Suprapubic skin (tissue), 4 donors: ENCODE measurements around the gene ADAMTS2. TPM values are rescaled to one million over a fixed set of nuclear protein-coding genes. Genes with fewer than 3 reads are reported as not detected.
"Not testable (repeated sequence)": the region's sequence is repeated elsewhere in the genome, so short reads cannot be mapped to it uniquely, and the experiment has no call there.

ENCODE experiments used
- DNase-seq, 2 donors: peaks; one replicate each; pipeline ENCODE4 v3.0.0-alpha.2; 2019; ENCODE audit warnings: low spot score in 2 of 2
- H3K27ac ChIP-seq: fragments of 200-600 bp; sonication (generic); one replicate; pipeline ENCODE4 v1.5.1; 2019
- H3K27me3 ChIP-seq: fragments of 200-600 bp; sonication (generic); one replicate; pipeline ENCODE4 v1.5.1; 2019
- H3K36me3 ChIP-seq: fragments of 200-600 bp; sonication (generic); one replicate; pipeline ENCODE4 v1.5.1; 2019
- H3K4me1 ChIP-seq: fragments of 200-600 bp; sonication (generic); one replicate; pipeline ENCODE4 v1.5.1; 2019
- H3K4me3 ChIP-seq: fragments of 200-600 bp; sonication (generic); one replicate; pipeline ENCODE4 v1.5.1; 2019; ENCODE audit warnings: mild to moderate bottlenecking
- H3K9me3 ChIP-seq: fragments of 200-600 bp; sonication (generic); one replicate; pipeline ENCODE4 v1.5.1; 2019
- CTCF ChIP-seq, 2 donors: fragments of 200-600 bp in 1 of 2; fragments of 450-650 bp in 1 of 2; sonication (generic) in 1 of 2; IDR thresholded peaks; one replicate each; pipeline ENCODE4 v1.5.1; 2016 to 2019; ENCODE audit warnings: antibody characterized with exemption in 2 of 2, mild to moderate bottlenecking in 1 of 2, moderate library complexity in 1 of 2
- EP300 ChIP-seq: sonication (generic); formaldehyde crosslinking; IDR thresholded peaks from one replicate; pipeline ENCODE4 v1.6.1; 2017; ENCODE audit warnings: antibody characterized with exemption
- POLR2A ChIP-seq, 2 donors: fragments of 450-650 bp; IDR thresholded peaks; one replicate each; pipeline ENCODE4 v1.6.1; 2017; ENCODE audit warnings: antibody characterized with exemption in 2 of 2, mild to moderate bottlenecking in 2 of 2, moderate library complexity in 2 of 2
- POLR2AphosphoS5 ChIP-seq, 3 donors: sonication (generic); formaldehyde crosslinking; IDR thresholded peaks; one replicate each; pipeline ENCODE4 v1.6.1; 2017; ENCODE audit warnings: antibody characterized with exemption in 3 of 3
- WGBS: methylation state at CpG from one replicate; pipeline ENCODE4 v1.1.5; 2018; 5-methylcytosine and 5-hydroxymethylcytosine counted together
- total RNA-seq, 4 donors: library from RNA; depleted of rRNA; stranded (reverse); fragments of >200 nt; gene quantifications; one replicate each; pipeline ENCODE4 v1.1.0, GENCODE V29; 2016

Gene ADAMTS2
- total RNA-seq, 4 donors from 2014 or later: 3.1 to 5.5 (median 4.3) TPM

- 88% methylated on average over 16 of the region's 21 CpGs for WGBS
- no peak for TF ChIP-seq POLR2AphosphoS5 (IDR thresholded peaks at IDR 0.05)
- no peak for TF ChIP-seq EP300
- TF ChIP-seq CTCF (IDR thresholded peaks at IDR 0.05): no peak
- no peak for TF ChIP-seq POLR2A (IDR thresholded peaks at IDR 0.05)
- no peaks in the 10 kb centered on the region for H3K4me1 ChIP-seq
- H3K36me3 ChIP-seq: peaks cover 4% of the 10 kb centered on the region
- no peaks in the 10 kb centered on the region for H3K27me3 ChIP-seq
- no peak overlapping the region for H3K4me3 ChIP-seq
- peaks cover 38% of the 10 kb centered on the region for H3K9me3 ChIP-seq
- H3K27ac ChIP-seq: no peak overlapping the region
- DNase-seq: no peak
Observed at GRCh38 chr5:179111267-179112207, 233.7 kb downstream of the ADAMTS2 start.

GRCh38 chr5:179110528-179110927 lies 234.7 kb downstream of the ADAMTS2 start:
- no peaks in the 10 kb centered on the region for H3K27me3 ChIP-seq
- peaks cover 34% of the 10 kb centered on the region for H3K9me3 ChIP-seq
- H3K36me3 ChIP-seq: peaks cover 4% of the 10 kb centered on the region
- TF ChIP-seq POLR2AphosphoS5 (IDR thresholded peaks at IDR 0.05) (no peak), POLR2A (IDR thresholded peaks at IDR 0.05) (no peak), CTCF (IDR thresholded peaks at IDR 0.05) (no peak), EP300 (no peak)
- no peak overlapping the region for H3K27ac ChIP-seq
- H3K4me1 ChIP-seq: no peaks in the 10 kb centered on the region
- 91% methylated on average over 9 of the region's 9 CpGs for WGBS
- no peak overlapping the region for H3K4me3 ChIP-seq
- no peak for DNase-seq

- WGBS: 90% methylated on average over 7 of the region's 17 CpGs
- H3K4me1 ChIP-seq, DNase-seq, H3K4me3 ChIP-seq, H3K27ac ChIP-seq, H3K27me3 ChIP-seq, H3K36me3 ChIP-seq: not testable (repeated sequence)
- H3K9me3 ChIP-seq: peaks cover 30% of the 10 kb centered on the region
Observed at GRCh38 chr5:179101282-179101681, 244.0 kb downstream of the ADAMTS2 start.

- DNase-seq: no peak
- Histone ChIP-seq H3K36me3 (no peaks in the 10 kb centered on the region), H3K4me1 (no peaks in the 10 kb centered on the region), H3K9me3 (peaks cover 77% of the 10 kb centered on the region), H3K4me3 (no peak overlapping the region), H3K27ac (no peak overlapping the region), H3K27me3 (no peaks in the 10 kb centered on the region)
- WGBS: 92% methylated on average over 2 of the region's 2 CpGs
- TF ChIP-seq CTCF (IDR thresholded peaks at IDR 0.05): no peak
- TF ChIP-seq EP300: no peak
- TF ChIP-seq POLR2A (IDR thresholded peaks at IDR 0.05): no peak
- TF ChIP-seq POLR2AphosphoS5 (IDR thresholded peaks at IDR 0.05): no peak
Observed at GRCh38 chr5:179089502-179089901, 255.8 kb downstream of the ADAMTS2 start.

- no peaks in the 10 kb centered on the region for H3K4me1 ChIP-seq
- peaks cover 77% of the 10 kb centered on the region for H3K9me3 ChIP-seq
- no peak for DNase-seq
- TF ChIP-seq POLR2AphosphoS5 (IDR thresholded peaks at IDR 0.05) (no peak), CTCF (IDR thresholded peaks at IDR 0.05) (no peak), POLR2A (IDR thresholded peaks at IDR 0.05) (no peak), EP300 (no peak)
- 94% methylated on average over 4 of the region's 4 CpGs for WGBS
- H3K36me3 ChIP-seq: peaks cover 41% of the 10 kb centered on the region
- H3K4me3 ChIP-seq: no peak overlapping the region
- H3K27me3 ChIP-seq: no peaks in the 10 kb centered on the region
- no peak overlapping the region for H3K27ac ChIP-seq
Observed at GRCh38 chr5:179080724-179081123, 264.5 kb downstream of the ADAMTS2 start.
